ENCODE data around the gene ST8SIA3. TPM values are rescaled to one million over a fixed set of nuclear protein-coding genes. Genes with fewer than 3 reads are reported as not detected.

The ST8SIA3 gene
- total RNA-seq, 1 experiment from 2014 or later = 1.9 TPM

DNA sequence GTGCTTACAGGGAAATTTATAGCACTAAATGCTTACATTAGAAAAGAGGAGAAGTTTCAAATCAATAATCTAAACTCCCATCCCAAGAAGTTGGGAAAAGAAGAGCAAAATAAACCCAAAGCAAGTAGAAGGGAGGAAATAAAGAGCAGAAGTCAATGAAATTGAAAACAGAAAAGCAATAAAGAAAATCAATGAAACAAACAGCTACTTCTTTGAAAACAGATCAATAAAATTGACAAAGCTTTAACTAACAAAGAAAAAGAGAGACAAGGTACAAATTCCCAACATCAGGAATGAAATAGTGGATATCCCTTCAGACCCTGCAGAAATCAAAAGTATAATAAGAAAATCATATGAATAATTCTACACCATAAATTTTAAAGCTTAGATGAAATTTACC, 57.3 kb downstream of the ST8SIA3 start:
- Histone ChIP-seq H3K9me3 (ENCODE audit: control insufficient read depth, low read depth, low read length) (no peaks in the 10 kb centered on the region), H3K79me2 (ENCODE audit: insufficient read depth, low read length) (no peaks in the 10 kb centered on the region), H4K20me1 (ENCODE audit: control insufficient read depth, insufficient read depth, insufficient read length) (no peaks in the 10 kb centered on the region), H3K56ac (ENCODE audit: insufficient read length, low read depth, low read length) (no peak overlapping the region), H3K4me2 (ENCODE audit: insufficient read depth, insufficient read length, low read length) (no peak overlapping the region), H4K91ac (ENCODE audit: insufficient read length, low read depth, low read length) (no peak overlapping the region), H4K8ac (replicated peaks; ENCODE audit: insufficient read length, low read depth, low read length) (no peak overlapping the region), H2AK5ac (ENCODE audit: insufficient read length, low read length) (no peak overlapping the region), H3K23me2 (ENCODE audit: insufficient read length, low read depth, low read length, poor library complexity, severe bottlenecking) (no peaks in the 10 kb centered on the region), H3K27me3 (ENCODE audit: insufficient read depth, low read length) (no peaks in the 10 kb centered on the region), H4K5ac (ENCODE audit: insufficient read length, low read depth, low read length) (no peak overlapping the region), H2BK12ac (ENCODE audit: insufficient read length, low read depth, low read length) (no peak overlapping the region), H2BK120ac (ENCODE audit: low read depth, low read length, poor library complexity, severe bottlenecking) (no peak overlapping the region), H3K9ac (ENCODE audit: extremely low read depth, insufficient read length, low read length) (no peak overlapping the region), H2BK5ac (ENCODE audit: insufficient read length, low read length) (no peak overlapping the region), H3K79me1 (ENCODE audit: insufficient read depth, low read depth, low read length, poor library complexity, severe bottlenecking) (no peaks in the 10 kb centered on the region), H3K4me1 (ENCODE audit: insufficient read depth, low read length) (no peaks in the 10 kb centered on the region), H3K23ac (ENCODE audit: insufficient read length, low read depth, low read length) (no peak overlapping the region), H2AFZ (ENCODE audit: low read length) (no peak overlapping the region), H3K27ac (ENCODE audit: insufficient read length, low read depth, low read length) (no peak overlapping the region), H3K18ac (ENCODE audit: insufficient read length, low read depth, low read length) (no peak overlapping the region), H3K14ac (ENCODE audit: insufficient read depth, low read length) (no peak overlapping the region), H2BK20ac (ENCODE audit: low read depth, low read length, poor library complexity, severe bottlenecking) (no peak overlapping the region), H3T11ph (ENCODE audit: low read length) (no peak overlapping the region), H3K4ac (ENCODE audit: low read depth, low read length) (no peak overlapping the region), H2BK15ac (ENCODE audit: low read depth, low read length) (no peak overlapping the region)
- Mint-ChIP-seq H3K9me3 (no peaks in the 10 kb centered on the region; a peak in 1 of 5 replicates), H3K27ac (no peak overlapping the region), H3K4me3 (no peak overlapping the region), H3K36me3 (ENCODE audit: insufficient read depth in 1 of 3, low read depth in 3 of 3) (no peaks in the 10 kb centered on the region), H3K27me3 (ENCODE audit: low read depth) (peaks cover 26% of the 10 kb centered on the region), H3K4me1 (no peaks in the 10 kb centered on the region)
- DNase-seq = no peak
- TF ChIP-seq, protein P1, sequence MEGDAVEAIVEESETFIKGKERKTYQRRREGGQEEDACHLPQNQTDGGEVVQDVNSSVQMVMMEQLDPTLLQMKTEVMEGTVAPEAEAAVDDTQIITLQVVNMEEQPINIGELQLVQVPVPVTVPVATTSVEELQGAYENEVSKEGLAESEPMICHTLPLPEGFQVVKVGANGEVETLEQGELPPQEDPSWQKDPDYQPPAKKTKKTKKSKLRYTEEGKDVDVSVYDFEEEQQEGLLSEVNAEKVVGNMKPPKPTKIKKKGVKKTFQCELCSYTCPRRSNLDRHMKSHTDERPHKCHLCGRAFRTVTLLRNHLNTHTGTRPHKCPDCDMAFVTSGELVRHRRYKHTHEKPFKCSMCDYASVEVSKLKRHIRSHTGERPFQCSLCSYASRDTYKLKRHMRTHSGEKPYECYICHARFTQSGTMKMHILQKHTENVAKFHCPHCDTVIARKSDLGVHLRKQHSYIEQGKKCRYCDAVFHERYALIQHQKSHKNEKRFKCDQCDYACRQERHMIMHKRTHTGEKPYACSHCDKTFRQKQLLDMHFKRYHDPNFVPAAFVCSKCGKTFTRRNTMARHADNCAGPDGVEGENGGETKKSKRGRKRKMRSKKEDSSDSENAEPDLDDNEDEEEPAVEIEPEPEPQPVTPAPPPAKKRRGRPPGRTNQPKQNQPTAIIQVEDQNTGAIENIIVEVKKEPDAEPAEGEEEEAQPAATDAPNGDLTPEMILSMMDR (conservative IDR thresholded peaks at IDR 0.05) = no peak

Measured in H9 (cell line).